OCI-M2 (cell line): Measurements from ENCODE around the gene MYL7.
"Not testable (repeated sequence)": the region's sequence is repeated elsewhere in the genome, so short reads cannot be mapped to it uniquely, and the experiment has no call there.

Experiments used
- DNase-seq: peaks from one replicate; lab custom pipeline; 2025; ENCODE audit not compliant: unreplicated experiment; lab: John Stamatoyannopoulos, UW

MYL7 gene

DNA sequence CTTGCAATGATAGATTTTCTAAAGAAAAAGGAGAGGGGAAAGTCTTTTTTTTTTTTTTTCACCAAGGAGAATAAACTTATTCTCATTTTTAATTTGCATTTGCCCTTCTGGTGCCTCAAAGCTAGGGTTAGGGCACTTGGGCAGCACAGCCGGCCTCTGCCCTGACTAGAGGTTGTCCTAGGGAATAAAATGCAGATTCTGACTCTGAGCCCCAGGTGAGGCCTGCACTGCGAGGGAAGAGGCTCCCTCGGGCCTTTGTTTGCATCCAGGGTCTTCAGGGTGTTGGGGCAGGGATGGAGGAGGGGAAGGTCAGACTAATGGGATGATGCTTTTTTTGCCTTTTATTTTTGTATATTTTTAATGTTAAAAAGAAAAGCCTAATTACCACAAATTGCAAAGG lies 7.8 kb downstream of the MYL7 start:
- no peak for DNase-seq

GRCh38 chr7:44132039-44132438 lies 9.1 kb downstream of the MYL7 start:
- DNase-seq, result no peak

DNA sequence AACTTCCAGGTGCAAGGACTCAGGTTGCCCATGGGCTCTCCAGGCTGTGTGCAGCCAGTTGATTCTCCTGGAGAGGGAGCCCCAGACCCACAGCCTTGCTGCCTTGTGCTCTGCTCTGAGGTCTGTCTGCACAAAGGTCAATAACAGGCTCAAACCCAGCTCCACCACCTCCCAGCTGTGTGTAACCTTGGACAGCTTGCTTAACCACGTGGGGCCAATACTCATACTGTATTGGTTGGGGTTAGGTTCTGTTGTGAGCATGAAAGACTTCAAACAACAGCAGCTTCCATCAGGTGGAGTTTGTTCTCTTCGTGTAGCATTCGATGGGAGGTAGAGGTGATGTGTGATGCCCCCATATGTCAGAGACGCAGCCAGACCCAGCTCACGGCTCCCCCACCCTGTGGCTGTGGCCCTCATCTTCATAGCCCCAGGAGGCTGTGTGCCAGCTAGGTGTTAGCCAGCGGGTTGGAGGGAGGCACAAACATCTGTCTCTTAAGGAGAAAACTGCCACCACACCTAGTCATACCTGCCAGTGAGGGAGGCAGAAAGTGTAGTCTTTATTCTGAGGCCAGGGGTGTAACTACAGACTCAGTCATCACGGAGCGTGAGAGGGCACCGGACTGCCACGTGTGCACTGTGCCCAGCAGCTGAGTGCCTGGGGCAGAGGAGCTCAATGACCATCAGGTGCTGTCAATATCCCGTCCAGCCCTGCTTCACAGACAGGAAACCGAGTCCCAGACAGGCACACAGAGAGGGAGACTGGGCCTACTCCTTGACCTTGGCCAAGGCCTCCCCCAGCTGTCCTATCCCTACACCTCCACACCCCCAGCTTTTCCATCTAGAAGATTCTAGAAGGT lies 9.7 kb downstream of the MYL7 start:
- DNase-seq, result no peak

DNA sequence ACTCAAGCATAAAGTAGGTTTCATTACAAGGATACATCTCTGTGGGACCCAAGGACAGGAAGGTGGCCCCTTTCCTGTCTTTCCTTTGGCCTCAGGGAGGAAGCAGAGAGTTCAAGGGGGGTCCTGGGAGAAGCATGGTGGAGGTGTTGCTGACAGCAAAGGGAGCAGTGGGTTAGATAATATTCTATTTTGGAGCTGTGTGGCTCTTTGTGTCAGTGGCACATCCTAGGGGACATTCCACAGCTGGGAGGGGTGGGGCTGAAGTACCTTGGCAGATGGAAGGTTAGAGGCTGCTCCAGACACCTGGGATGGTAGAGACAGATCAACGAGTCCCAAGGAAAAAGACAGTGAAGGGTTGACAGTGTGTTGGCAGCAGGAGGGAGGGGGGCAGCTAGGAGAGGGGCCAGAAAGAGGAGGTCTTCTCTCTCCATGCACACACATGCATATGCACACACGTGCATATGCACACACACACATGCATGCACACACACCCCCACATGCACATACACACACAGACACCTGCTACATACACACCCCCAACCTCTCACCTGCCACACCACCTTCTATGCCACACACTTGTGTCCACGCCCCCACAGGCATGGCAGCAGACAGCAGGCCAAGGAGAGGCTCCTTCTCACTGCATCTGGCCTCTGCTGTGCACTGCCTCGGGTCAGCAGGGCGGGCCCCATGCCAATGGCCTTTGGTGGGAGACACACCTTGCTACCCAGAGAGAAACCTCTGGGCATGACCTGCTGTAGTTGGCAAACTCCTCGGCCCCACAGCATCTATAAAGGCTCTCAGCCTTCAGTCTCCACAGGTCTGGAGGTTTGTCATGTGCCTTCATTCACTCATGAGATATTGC lies 12.2 kb downstream of the MYL7 start:
- no peak for DNase-seq

DNA sequence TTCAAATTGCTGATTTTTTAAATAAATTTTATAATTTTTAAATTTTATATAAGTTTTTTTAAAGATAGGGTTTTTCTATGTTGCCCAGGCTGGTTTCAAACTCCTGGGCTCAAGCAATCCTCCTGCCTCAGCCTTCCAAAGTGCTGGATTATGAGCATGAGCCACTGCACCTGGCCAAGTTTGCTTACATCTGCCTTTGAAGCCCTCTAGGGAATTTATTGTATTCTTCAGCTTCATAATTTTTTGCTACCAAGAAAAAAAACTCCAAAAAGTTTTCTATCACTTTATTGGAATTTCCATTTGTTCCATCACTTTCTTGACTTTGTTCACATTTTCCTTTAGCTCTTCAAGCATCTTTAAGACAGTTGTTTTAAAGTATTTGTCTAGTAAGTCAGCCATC lies 14.0 kb downstream of the MYL7 start:
- DNase-seq, result no peak

- DNase-seq, result not testable (repeated sequence)
These were observed 14.6 kb downstream of the MYL7 start for GRCh38 chr7:44126574-44126973.

DNA sequence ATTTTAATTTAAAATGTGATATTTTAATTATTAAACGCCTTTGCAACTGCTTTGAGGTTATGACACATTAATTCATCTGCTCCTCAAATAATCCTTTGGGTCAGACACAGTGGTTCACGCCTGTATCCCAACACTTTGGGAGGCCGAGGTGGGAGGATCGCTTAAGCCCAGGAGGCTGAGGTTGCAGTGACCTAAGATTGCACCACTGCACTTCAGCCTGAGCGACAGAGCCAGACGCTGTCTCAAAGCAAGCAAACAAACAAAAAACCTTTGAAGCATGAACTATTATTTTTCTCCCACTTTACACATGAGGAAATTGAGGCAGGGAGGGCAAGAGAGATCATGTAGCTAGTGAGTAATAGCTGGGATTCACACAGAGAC lies 16.3 kb downstream of the MYL7 start:
- DNase-seq, result no peak

GRCh38 chr7:44123190-44124003 lies 17.7 kb downstream of the MYL7 start, which contains the start of gene POLD2:
Gene POLD2 (minus strand): TSS chr7:44123548. CDS start chr7:44122053, 1,495 bp downstream.
- DNase-seq, result peak; percentile 30

DNA sequence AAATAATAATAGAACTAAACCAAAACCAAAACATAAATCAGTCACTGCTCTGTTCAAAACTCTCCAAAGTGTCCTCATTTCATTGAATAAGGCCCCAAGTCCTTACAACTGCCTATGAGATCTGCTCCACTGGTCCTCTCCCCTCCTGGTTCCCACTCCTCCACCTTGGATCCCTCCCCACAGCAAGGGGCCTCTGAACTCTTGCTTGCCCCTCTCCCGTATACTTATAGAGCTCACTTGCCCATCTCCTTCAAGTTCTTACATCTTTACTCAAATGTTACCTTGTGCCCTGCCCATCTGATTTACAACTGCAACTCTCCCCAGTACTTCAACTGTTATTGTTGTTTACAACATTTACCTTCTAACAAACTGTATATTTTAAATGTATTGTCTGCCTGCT lies 18.6 kb downstream of the MYL7 start:
- no peak for DNase-seq

- DNase-seq, result no peak
These were observed 19.2 kb downstream of the MYL7 start for GRCh38 chr7:44121761-44122420.

DNA sequence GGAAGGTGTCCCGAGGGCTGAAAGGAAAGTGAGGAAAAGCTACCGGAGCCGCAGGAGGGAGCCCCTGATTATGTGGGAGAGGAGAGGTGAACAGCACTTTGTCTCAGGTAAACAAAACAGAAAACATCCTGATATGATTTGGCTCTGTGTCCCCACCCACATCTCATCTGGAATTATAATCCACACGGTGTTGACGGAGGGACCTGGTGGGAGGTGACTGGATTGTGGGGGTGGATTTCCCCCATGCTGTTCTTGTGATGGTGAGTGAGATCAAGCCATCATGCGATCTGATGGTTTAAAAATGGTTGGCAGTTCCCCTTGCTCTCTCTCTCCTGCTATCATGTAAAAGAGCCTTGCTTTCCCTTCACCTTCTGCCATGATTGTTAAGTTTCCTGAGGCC lies 20.7 kb downstream of the MYL7 start:
- no peak for DNase-seq

GRCh38 chr7:44119829-44120380 lies 21.2 kb downstream of the MYL7 start:
- DNase-seq, result no peak

DNA sequence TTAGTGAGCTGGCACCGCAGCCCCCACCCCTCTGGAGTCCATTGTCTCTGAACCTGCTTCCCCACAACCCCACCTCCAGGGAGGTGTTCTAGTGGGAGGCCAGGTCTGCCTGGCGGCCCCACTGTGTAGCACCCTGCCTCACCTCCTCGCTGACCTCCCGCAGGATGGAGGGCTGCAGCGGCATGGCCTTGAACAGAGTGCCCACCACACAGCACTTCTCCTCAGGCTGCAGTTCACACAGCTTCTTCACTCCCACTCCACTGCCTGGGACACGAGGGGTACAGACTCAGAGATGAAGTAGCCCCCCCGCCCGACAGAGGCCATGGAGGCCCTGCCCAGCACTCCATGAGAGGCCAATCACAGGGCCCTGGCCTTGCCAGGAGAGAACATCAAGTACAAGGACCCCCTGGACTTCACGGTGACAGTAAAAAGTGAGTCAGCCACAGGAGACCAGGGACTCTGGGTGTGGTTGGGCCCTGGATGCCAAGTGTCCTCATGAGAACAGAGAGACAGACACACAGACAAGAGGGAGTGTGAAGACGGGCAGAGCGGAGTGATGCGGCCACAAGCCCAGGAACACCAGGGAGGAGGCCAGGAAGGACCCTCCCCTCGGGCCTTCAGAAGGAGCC lies 23.2 kb downstream of the MYL7 start:
- DNase-seq, result no peak

- DNase-seq, result no peak
These were observed 24.1 kb downstream of the MYL7 start for GRCh38 chr7:44116789-44117666.

DNA sequence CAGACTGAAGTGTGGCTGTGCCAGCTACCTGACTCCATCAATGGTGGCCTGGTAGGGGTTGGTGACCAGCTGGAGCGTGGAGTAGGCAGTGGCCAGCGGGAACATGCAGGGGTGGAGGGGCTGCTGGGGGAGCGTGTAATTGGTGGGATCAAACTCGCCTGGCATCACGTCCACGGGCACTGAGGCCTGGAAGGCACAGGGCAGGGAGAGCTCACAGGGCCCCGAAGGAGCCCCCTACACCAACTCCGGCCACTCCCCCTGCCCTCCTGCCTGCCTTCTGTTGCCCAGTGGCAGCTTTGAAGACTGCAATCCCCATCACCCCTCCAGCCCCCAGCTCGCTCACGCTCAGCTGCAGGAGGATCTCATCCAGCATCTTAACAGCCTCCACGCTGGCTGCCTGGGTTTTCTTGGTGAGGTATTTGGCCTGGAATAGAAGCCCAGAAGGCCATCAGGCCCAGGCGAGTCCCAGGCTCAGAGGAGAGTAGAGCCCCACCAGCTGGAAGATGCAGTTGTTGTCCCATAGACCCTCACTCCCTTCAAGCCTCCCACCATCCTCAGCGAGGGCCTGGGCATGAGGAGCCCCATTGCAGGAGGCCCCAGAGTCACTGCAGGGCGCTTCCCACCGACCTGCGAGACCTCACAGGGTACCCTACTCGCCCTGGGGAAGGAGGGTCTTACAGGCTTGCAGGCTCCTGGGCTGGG lies 24.9 kb downstream of the MYL7 start:
- no peak for DNase-seq

DNA sequence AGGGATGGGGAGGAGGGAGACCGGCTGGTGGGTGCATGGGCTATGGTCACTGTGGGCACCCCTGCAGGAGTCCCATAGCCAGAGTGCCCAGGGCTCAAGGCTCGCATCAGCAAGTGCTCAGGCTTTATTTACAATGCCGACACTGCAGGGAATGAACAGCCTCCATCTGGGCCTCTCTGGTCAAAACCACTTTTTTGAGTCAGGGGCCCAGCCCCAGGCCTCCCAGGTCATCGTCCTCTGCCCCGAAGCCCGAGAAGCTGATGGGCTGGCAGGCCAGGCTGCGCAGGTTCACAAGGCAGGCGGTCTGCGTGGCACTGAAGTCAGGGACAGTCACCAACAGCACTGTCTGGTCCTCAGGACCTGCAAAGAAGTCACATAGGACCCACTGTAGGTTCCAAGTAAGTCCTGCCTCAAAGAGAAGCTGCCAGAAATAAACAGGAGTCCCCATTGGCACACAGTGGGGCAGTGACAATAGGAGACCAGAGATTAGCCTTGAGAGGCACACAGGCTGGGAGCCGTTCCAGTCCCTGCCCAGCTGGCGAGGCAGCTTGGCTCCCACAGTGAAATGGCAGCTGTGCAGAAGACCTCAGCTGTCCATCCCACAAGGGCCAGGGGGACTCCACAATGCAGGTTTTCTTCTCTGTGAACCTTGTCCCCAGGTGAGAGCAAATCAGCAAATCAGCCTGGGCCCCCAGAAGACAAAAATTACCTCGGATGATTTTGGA lies 26.4 kb downstream of the MYL7 start:
- no peak for DNase-seq

DNA sequence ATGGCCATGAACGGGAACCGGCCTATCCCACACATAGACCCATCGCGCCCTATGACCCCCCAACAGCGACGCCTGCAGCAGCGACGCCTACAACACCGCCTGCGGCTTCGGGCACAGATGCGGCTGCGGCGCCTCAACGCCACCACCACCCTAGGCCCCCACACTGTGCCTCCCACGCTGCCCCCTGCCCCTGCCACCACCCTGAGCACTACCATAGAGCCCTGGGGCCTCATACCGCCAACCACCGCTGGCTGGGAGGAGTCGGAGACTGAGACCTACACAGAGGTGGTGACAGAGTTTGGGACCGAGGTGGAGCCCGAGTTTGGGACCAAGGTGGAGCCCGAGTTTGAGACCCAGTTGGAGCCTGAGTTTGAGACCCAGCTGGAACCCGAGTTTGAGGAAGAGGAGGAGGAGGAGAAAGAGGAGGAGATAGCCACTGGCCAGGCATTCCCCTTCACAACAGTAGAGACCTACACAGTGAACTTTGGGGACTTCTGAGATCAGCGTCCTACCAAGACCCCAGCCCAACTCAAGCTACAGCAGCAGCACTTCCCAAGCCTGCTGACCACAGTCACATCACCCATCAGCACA lies 27.3 kb downstream of the MYL7 start:
- no peak for DNase-seq
